ENCODE data around the gene TEX19. TPM values are rescaled to one million over a fixed set of nuclear protein-coding genes. Genes with fewer than 3 reads are reported as not detected.

Gene TEX19
- total and polyA plus RNA-seq, 10 of the 15 experiments (the other 5 are each of a cell fraction or from before 2014, with no cell fraction given), result 0.03 to 0.32 (median 0.13) TPM; not detected in 3

DNA sequence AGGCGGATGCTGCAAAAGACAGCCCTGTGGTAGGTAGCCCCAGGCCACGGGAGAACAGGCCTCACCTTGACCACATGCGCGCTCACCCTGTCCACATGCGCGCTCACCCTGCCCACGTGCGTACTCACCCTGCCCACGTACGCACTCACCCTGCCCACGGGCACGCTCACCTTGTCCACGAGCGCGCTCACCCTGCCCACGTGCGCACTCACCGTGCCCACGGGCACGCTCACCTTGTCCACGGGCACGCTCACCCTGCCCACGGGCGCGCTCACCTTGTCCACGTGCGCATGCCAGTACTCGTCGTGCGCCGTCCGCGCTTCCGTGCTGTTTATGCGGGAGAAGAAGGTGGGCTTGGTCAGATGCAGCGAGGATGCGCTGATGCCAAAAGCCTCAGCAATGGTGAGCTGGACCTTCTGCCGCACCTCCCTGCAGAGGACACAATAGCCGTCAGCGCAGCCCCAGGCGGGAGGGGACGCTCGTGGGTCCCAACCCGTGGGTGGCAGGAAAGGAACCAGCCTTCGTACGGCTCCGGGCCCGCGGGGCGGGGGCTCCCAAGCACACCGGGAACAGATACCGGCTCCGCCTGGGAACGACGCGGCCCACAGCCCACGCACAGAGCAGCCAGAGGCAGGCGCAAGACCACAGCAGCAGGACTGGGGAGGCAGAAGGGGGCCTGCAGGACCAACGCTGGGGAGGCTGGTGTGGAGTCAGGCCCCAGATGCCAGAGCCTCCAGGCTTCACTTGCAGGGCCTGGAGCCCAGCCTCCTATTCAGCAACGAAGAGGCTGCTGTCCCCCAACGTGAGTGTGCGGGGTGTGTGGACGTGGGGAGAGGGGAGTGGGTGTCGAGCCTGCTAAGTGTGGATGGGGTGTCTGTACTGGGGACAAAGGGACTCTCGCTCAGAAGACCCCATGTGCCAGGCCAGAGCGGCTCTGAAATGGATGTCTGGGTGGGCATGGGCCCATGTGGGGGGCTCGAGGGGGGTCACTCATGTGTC is 44.9 kb downstream of the TEX19 start (continued):
- no peak for TF ChIP-seq BACH1 (IDR thresholded peaks at IDR 0.05; ENCODE audit: borderline replicate concordance)
- peak; percentile 95 for TF ChIP-seq BCL3 (IDR thresholded peaks at IDR 0.05; ENCODE audit: borderline replicate concordance, insufficient read depth, low read depth, low read length, poor library complexity, severe bottlenecking)
- TF ChIP-seq POLR2A (IDR thresholded peaks at IDR 0.05; ENCODE audit: low read depth, low read length), result peak; percentile 37; the same call in 1 of the 2 replicates
- no peak for TF ChIP-seq ZNF384 (IDR thresholded peaks at IDR 0.05; ENCODE audit: borderline replicate concordance, low read depth, low read length)
- TF ChIP-seq PML (IDR thresholded peaks at IDR 0.05; ENCODE audit: low read length), result no peak

GRCh38 chr17:82405051-82405450 is 46.0 kb downstream of the TEX19 start:
- Histone ChIP-seq H3K4me2 (ENCODE audit: control insufficient read depth, insufficient read depth) (no peak overlapping the region), H3K36me3 (ENCODE audit: control insufficient read depth in 2 of 2, insufficient read depth in 2 of 2, low read length in 1 of 2) (peaks cover 2 to 12% of the 10 kb centered on the region in 2 experiments; a peak in 3 of 4 replicates), H3K9ac (ENCODE audit: control insufficient read depth, insufficient read depth, low read length) (no peak overlapping the region), H2AFZ (ENCODE audit: control insufficient read depth, low read depth, low read length) (no peak overlapping the region), H3K79me2 (ENCODE audit: control insufficient read depth, insufficient read depth, low read length) (no peaks in the 10 kb centered on the region), H3K27ac (ENCODE audit: control insufficient read depth, insufficient read depth) (no peak overlapping the region), H3K9me3 (replicated peaks; ENCODE audit: control insufficient read depth, insufficient read depth, low read length) (no peaks in the 10 kb centered on the region), H3K27me3 (replicated peaks in 1 of 2; ENCODE audit: control insufficient read depth in 2 of 2, insufficient read depth in 2 of 2, low read length in 1 of 2) (no peaks in the 10 kb centered on the region), H4K20me1 (ENCODE audit: control insufficient read depth, insufficient read depth) (no peaks in the 10 kb centered on the region), H3K4me1 (ENCODE audit: control insufficient read depth, insufficient read depth, low read length) (peaks cover 6% of the 10 kb centered on the region; the same call in 1 of the 2 replicates), H3K4me3 (no peak overlapping the region)
- no peak for DNase-seq (ENCODE audit: low read depth, low spot score)
- no peak for ATAC-seq
- ChIA-PET CTCF (no interaction called here), SMC1A (ENCODE audit: uncharacterized antibody, unreplicated experiment) (no interaction called here), RAD21 (ENCODE audit: unreplicated experiment) (interaction anchor here (1.1 kb wide), 1 partner anchor 35 kb away, joined by 3 read pairs; no protein-coding TSS in a partner anchor), POLR2A (interaction anchor here (0.6 to 1.0 kb wide), 2 partner anchors 35 to 56 kb away, joined by 3 to 5 read pairs; no protein-coding TSS in a partner anchor)
- TF ChIP-seq IKZF1 (conservative IDR thresholded peaks at IDR 0.05) (no peak), ETV6 (conservative IDR thresholded peaks at IDR 0.05 in 1 of 2, IDR thresholded peaks at IDR 0.05 in 1 of 2; ENCODE audit: borderline replicate concordance in 1 of 2, low read depth in 1 of 2) (no peak), BRCA1 (IDR thresholded peaks at IDR 0.05; ENCODE audit: low read depth, low read length) (no peak)
- intact Hi-C loops (cut with micrococcal nuclease; ENCODE audit: unreplicated experiment) (no loop called here), in situ Hi-C loops (cut with MboI) (loop anchor here (5.0 kb wide), 1 partner anchor 53 kb away; no protein-coding TSS in a partner anchor)
- BruUV-seq (replicated peaks), result no TSS peak
- WGBS (ENCODE audit: insufficient coverage, insufficient replicate concordance, low lambda C conversion rate, missing lambda C conversion rate), result 98% methylated on average over 6 of the region's 14 CpGs
- FAIRE-seq, result no peak
